Gastroesophageal sphincter (tissue), 4 donors: ENCODE data around the gene CLTB. TPM values are rescaled to one million over a fixed set of nuclear protein-coding genes. Genes with fewer than 3 reads are reported as not detected.

Experiments
- ATAC-seq: fragments of 150-250 bp; one replicate; pipeline ENCODE4 v1.9.1; 2016; ENCODE audit warnings: mild to moderate bottlenecking, moderate library complexity
- H3K27ac ChIP-seq, 4 donors: fragments of 200-600 bp; sonication (generic) in 3 of 4; 1 replicate in 3 of 4; 2 replicates in 1 of 4; pipeline ENCODE4 v1.5.1; 2016 to 2019
- H3K27me3 ChIP-seq: fragments of 200-600 bp; sonication (generic); one replicate; pipeline ENCODE4 v1.5.1; 2019
- H3K36me3 ChIP-seq, 2 donors: fragments of 200-600 bp; sonication (generic); one replicate each; pipeline ENCODE4 v1.5.1; 2019; ENCODE audit warnings: control low read depth in 1 of 2
- H3K4me1 ChIP-seq, 3 donors: fragments of 200-600 bp; sonication (generic); 1 replicate in 2 of 3; 2 replicates in 1 of 3; pipeline ENCODE4 v1.5.1; 2016 to 2019; ENCODE audit warnings: control low read depth in 2 of 3
- H3K4me3 ChIP-seq, 2 donors: fragments of 200-600 bp; sonication (generic); one replicate each; pipeline ENCODE4 v1.5.1; 2019; ENCODE audit warnings: mild to moderate bottlenecking in 1 of 2, moderate library complexity in 1 of 2
- H3K9me3 ChIP-seq, 3 donors: fragments of 200-600 bp; sonication (generic); one replicate each; pipeline ENCODE4 v1.5.1; 2017 to 2019; ENCODE audit warnings: control low read depth in 2 of 3
- CTCF ChIP-seq, 4 experiments: fragments of 200-600 bp in 2 of 4; fragments of 450-650 bp in 2 of 4; sonication (generic) in 1 of 4; IDR thresholded peaks; one replicate each; pipeline ENCODE4 v1.5.1; 2017 to 2019; ENCODE audit warnings: antibody characterized with exemption in 4 of 4, mild to moderate bottlenecking in 2 of 4, moderate library complexity in 2 of 4
- EP300 ChIP-seq: sonication (generic); formaldehyde crosslinking; IDR thresholded peaks from one replicate; pipeline ENCODE4 v1.6.1; 2017; ENCODE audit warnings: antibody characterized with exemption, mild to moderate bottlenecking
- POLR2A ChIP-seq, 2 donors: fragments of 450-650 bp; IDR thresholded peaks; one replicate each; pipeline ENCODE4 v1.6.1; 2017; ENCODE audit warnings: antibody characterized with exemption in 2 of 2, mild to moderate bottlenecking in 2 of 2, moderate library complexity in 1 of 2
- POLR2AphosphoS5 ChIP-seq: sonication (generic); formaldehyde crosslinking; IDR thresholded peaks from one replicate; pipeline ENCODE4 v1.6.1; 2017; ENCODE audit warnings: antibody characterized with exemption
- WGBS, 2 donors: methylation state at CpG; one replicate each; pipeline ENCODE4 v1.1.5; 2018; ENCODE audit warnings: low coverage in 1 of 2; 5-methylcytosine and 5-hydroxymethylcytosine counted together
- small RNA-seq, 4 donors: library from RNA; depleted of rRNA; stranded (forward); fragments of <200 nt; gene quantifications; one replicate each; pipeline ENCODE3, GENCODE V24; 2016
- total RNA-seq, 4 donors: library from RNA; depleted of rRNA; stranded (reverse); fragments of >200 nt; gene quantifications; one replicate each; pipeline ENCODE4 v1.1.0, GENCODE V29; 2016

Gene CLTB
- total RNA-seq, 4 donors from 2014 or later: 222 to 285 (median 240) TPM

DNA sequence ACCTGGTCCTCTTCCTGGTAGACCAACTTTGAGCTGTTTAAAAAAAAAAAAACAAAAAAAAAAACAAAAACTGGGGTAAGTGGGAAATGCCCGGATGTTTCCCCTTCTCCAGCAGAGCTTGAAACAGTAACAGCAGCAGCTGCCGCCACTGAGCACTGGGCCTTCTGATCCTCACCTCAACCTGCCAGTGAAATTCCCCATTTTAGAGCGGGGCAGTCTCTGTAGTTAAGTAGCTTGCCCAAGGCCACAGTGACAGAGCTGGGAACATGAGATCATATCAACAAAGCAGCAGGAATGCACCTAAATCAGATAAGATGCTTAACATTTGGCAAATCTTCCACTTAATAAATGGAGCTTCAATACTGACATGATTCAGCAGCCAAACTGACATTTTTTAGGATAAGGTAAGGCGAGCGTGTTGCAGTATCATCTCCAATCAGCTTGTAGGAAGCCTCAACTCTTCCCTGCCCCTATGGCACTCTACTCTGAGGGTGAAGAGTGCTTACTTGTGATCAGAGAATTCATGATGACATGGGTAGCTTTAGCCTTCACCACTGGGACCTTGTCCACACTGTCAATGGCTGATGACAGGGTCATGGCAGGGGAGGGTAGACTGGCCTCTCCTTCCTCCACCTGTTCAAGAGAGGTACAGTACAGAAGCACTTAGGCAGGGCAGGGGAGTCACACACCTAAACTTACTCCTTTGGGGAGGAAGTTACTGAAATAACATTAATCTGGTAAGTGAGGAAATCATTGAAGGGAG is 64.0 kb downstream of the CLTB start:
- no peak for ATAC-seq
- H3K9me3 ChIP-seq: no peaks in the 10 kb centered on the region
- no peaks in the 10 kb centered on the region for H3K27me3 ChIP-seq
- no peak overlapping the region for H3K27ac ChIP-seq
- H3K4me3 ChIP-seq: no peak overlapping the region
- WGBS, 2 donors: 74 to 100% methylated on average over 2 to 3 of the region's 5 CpGs
- TF ChIP-seq POLR2A (IDR thresholded peaks at IDR 0.05): no peak
- no peak for TF ChIP-seq POLR2AphosphoS5
- no peak for TF ChIP-seq EP300
- peaks cover 0 to 100% of the 10 kb centered on the region in 2 donors for H3K36me3 ChIP-seq
- peaks cover 0 to 10% (median 0%) of the 10 kb centered on the region in 3 donors for H3K4me1 ChIP-seq

GRCh38 chr5:176350416-176350815 is 65.9 kb downstream of the CLTB start:
- Histone ChIP-seq H3K4me3 (no peak overlapping the region), H3K36me3 (peaks cover 0 to 100% of the 10 kb centered on the region in 2 donors), H3K27me3 (no peaks in the 10 kb centered on the region), H3K9me3 (no peaks in the 10 kb centered on the region), H3K27ac (no peak overlapping the region), H3K4me1 (peaks cover 0 to 3% (median 0%) of the 10 kb centered on the region in 3 donors)
- WGBS, 2 donors: 100% methylated on average over 1 of the region's 8 CpGs; no CpG with 5 or more reads in 1 of the 2 donors
- TF ChIP-seq POLR2AphosphoS5 (no peak), POLR2A (IDR thresholded peaks at IDR 0.05) (no peak), EP300 (no peak), CTCF (IDR thresholded peaks at IDR 0.05) (no peak)
- no peak for ATAC-seq

- ATAC-seq: no peak
- peaks cover 0 to 19% (median 0%) of the 10 kb centered on the region in 3 donors for H3K4me1 ChIP-seq
- peak overlapping the region in 1 of 4 donors; percentile 54 for H3K27ac ChIP-seq
- H3K9me3 ChIP-seq: no peaks in the 10 kb centered on the region
- H3K36me3 ChIP-seq: peaks cover 2 to 52% of the 10 kb centered on the region in 2 donors
- H3K27me3 ChIP-seq: no peaks in the 10 kb centered on the region
- WGBS, 2 donors: 26 to 38% methylated on average over 2 of the region's 2 CpGs
- TF ChIP-seq POLR2A (IDR thresholded peaks at IDR 0.05) (no peak), POLR2AphosphoS5 (no peak), EP300 (no peak), CTCF (IDR thresholded peaks at IDR 0.05) (no peak)
- H3K4me3 ChIP-seq: no peak overlapping the region
These were observed 73.4 kb downstream of the CLTB start for GRCh38 chr5:176342766-176343458.

Small RNA genes within 50 kb of the gene (small RNA-seq; reads per million reads assigned to genes)
- gene AC010297.1 (0 reads per million in 4 donors), gene MIR1271 (2.8 to 7.8 (median 3.6) reads per million in 4 donors)

Other genes starting within 250 kb of the CLTB start
- gene SIMC1, start 178.1 kb downstream of the CLTB start, total RNA-seq: 10 to 100 TPM; 11.2 to 84.5 (median 32.7) TPM
- 100 to 1,000 TPM; 130 to 157 (median 140) TPM for gene KIAA1191, start 54.8 kb downstream of the CLTB start, total RNA-seq
- 10 to 100 TPM in 3 of 4 donors, 1 to 10 TPM in 1; 4.4 to 23.3 (median 10.8) TPM for gene ARL10, start 51.1 kb downstream of the CLTB start, total RNA-seq
- gene NOP16, start 27.9 kb downstream of the CLTB start, total RNA-seq: 10 to 100 TPM in 3 of 4 donors, 1 to 10 TPM in 1; 9.1 to 22.3 (median 14.3) TPM
- 100 to 1,000 TPM in 3 of 4 donors, 10 to 100 TPM in 1; 87.1 to 190 (median 157) TPM for gene HIGD2A, start 27.8 kb downstream of the CLTB start, total RNA-seq
- 10 to 100 TPM; 25.3 to 27.7 (median 25.5) TPM for gene FAF2, start 31.8 kb upstream of the CLTB start, total RNA-seq
- 10 to 100 TPM in 3 of 4 donors, 1 to 10 TPM in 1; 8.9 to 15.9 (median 12.4) TPM for gene RNF44, start 120.9 kb upstream of the CLTB start, total RNA-seq
- gene CDHR2, start 132.8 kb upstream of the CLTB start, total RNA-seq: under 1 TPM in 1 of 4 donors, not detected in 3; 0.15 TPM
- gene GPRIN1, start 193.6 kb upstream of the CLTB start, total RNA-seq: 1 to 10 TPM in 1 of 4 donors, under 1 TPM in 3; 0.16 to 1.1 (median 0.63) TPM
- not detected for gene SNCB, start 214.0 kb upstream of the CLTB start, total RNA-seq
- gene EIF4E1B, start 214.1 kb upstream of the CLTB start, total RNA-seq: not detected
- 10 to 100 TPM; 11.0 to 20.2 (median 15.4) TPM for gene TSPAN17, start 230.9 kb upstream of the CLTB start, total RNA-seq